Astrocyte of the spinal cord (primary cell): ENCODE data around the gene GABRD.

ENCODE experiments used
- DNase-seq: peaks from one replicate; pipeline ENCODE4 v3.0.0; 2011; ENCODE audit warnings: low read depth, low spot score
- H3K4me3 ChIP-seq: 2 replicates; pipeline ENCODE4 v1.5.1; 2011; ENCODE audit warnings: low read depth, mild to moderate bottlenecking, low read length, moderate library complexity
- CTCF ChIP-seq: IDR thresholded peaks from 2 replicates; pipeline ENCODE4 v1.5.1; 2012; ENCODE audit warnings: low read depth, mild to moderate bottlenecking, low read length, inconsistent platforms
- in situ Hi-C: cut with HindIII; loops from 2 replicates; pipeline ENCODE4 v1.10.0; 2017; ENCODE audit warnings: low sequenced_read_pairs

Gene GABRD

GRCh38 chr1:2019172-2019543, at the start of gene GABRD:
TSS of gene GABRD (plus strand) at chr1:2019345. CDS start at chr1:2019424, 79 bp downstream.
- no peak for DNase-seq
- no peak for TF ChIP-seq CTCF
- H3K4me3 ChIP-seq: no peak within 1 kb of the TSS
- in situ Hi-C loops: no loop called here

GRCh38 chr1:1969505-1969900, 49.6 kb upstream of the GABRD start:
- in situ Hi-C loops: no loop called here
- no peak for DNase-seq
- no peak for TF ChIP-seq CTCF

GRCh38 chr1:1969953-1970716, 49.0 kb upstream of the GABRD start:
- in situ Hi-C loops: no loop called here
- DNase-seq: no peak
- TF ChIP-seq CTCF: no peak
- no peak overlapping the region for H3K4me3 ChIP-seq

More at GRCh38 chr1:1969505-1969900, 49.6 kb upstream of the GABRD start:
- no peak overlapping the region for H3K4me3 ChIP-seq

GRCh38 chr1:1971017-1971416, 48.1 kb upstream of the GABRD start:
- in situ Hi-C loops: no loop called here
- no peak overlapping the region for H3K4me3 ChIP-seq
- DNase-seq: no peak
- no peak for TF ChIP-seq CTCF

- H3K4me3 ChIP-seq: no peak overlapping the region
- no peak for DNase-seq
- TF ChIP-seq CTCF: no peak
- in situ Hi-C loops: no loop called here
Measured at GRCh38 chr1:1971688-1972087, 47.5 kb upstream of the GABRD start.

GRCh38 chr1:1972976-1973715, 46.0 kb upstream of the GABRD start:
- in situ Hi-C loops: no loop called here
- no peak overlapping the region for H3K4me3 ChIP-seq
- no peak for DNase-seq
- TF ChIP-seq CTCF: no peak
